HepG2 (cell line): ENCODE measurements around the gene CLEC19A. TPM values are rescaled to one million over a fixed set of nuclear protein-coding genes. Genes with fewer than 3 reads are reported as not detected.

Experiments
- ATAC-seq: fragments of 200-7000 bp; cut with Tn5 transposase; 3 replicates; pipeline ENCODE4 v1.9.1; 2020; ENCODE audit warnings: mild to moderate bottlenecking, moderate library complexity
- BruUV-seq: library from RNA; stranded (reverse); fragments of 400-500 nt; replicated peaks from 2 replicates; lab custom pipeline; 2021; lab: Mats Ljungman, UMichigan
- CTCF ChIA-PET: fragments of 300-600 bp; formaldehyde crosslinking; extraction: SDS; loops from one replicate; lab custom pipeline; 2021; ENCODE audit warnings: low total read pairs, inconsistent platforms, low intra/inter-chr PET ratio; lab: Yijun Ruan, JAX
- POLR2A ChIA-PET: fragments of 350-600 bp; sonication (Branson Sonifier 250); formaldehyde crosslinking; loops from one replicate; lab custom pipeline; 2020; ENCODE audit warnings: antibody characterized with exemption, inconsistent platforms; lab: Yijun Ruan, JAX
- DNase-seq: peaks from one replicate; pipeline ENCODE4 v3.0.0-alpha.2; 2015; ENCODE audit warnings: low spot score
- FAIRE-seq: peaks from 3 replicates; lab custom pipeline; 2011; peaks lifted over from hg19 to GRCh38; lab: Jason Lieb, UNC
- H2AFZ ChIP-seq: one replicate; pipeline ENCODE4 v1.6.1; 2011; ENCODE audit warnings: low read length, inconsistent platforms
- H3K27ac ChIP-seq: fragments of 300-600 bp; 3 replicates; pipeline ENCODE4 v1.8.0; 2011; ENCODE audit warnings: mixed run types, mild to moderate bottlenecking, mixed read lengths, low read length, inconsistent platforms; ENCODE audit not compliant: insufficient read depth; ENCODE audit errors: extremely low read length
- H3K27me3 ChIP-seq, 2 experiments: fragments of 200-600 bp in 1 of 2; 2 replicates in 1 of 2; 3 replicates in 1 of 2; pipeline versions ENCODE4 v1.6.0 to v1.8.0; 2011; ENCODE audit warnings: low read length in 2 of 2, mild to moderate bottlenecking in 2 of 2, moderate library complexity in 2 of 2, inconsistent platforms in 1 of 2; ENCODE audit not compliant: insufficient read depth in 2 of 2, control insufficient read depth in 1 of 2
- H3K36me3 ChIP-seq, 2 experiments: fragments of 200-600 bp in 1 of 2; replicated peaks in 1 of 2; 2 replicates in 1 of 2; 3 replicates in 1 of 2; pipeline versions ENCODE4 v1.5.1 to v1.8.0; 2011; ENCODE audit warnings: low read length in 2 of 2, inconsistent platforms in 1 of 2; ENCODE audit not compliant: insufficient read depth in 2 of 2, control insufficient read depth in 1 of 2
- H3K4me1 ChIP-seq: 2 replicates; pipeline ENCODE4 v1.5.1; 2012; ENCODE audit warnings: low read length, inconsistent platforms; ENCODE audit not compliant: insufficient read depth
- H3K4me2 ChIP-seq: 2 replicates; pipeline ENCODE4 v1.6.0; 2011; ENCODE audit warnings: low read depth, low read length, inconsistent platforms
- H3K4me3 ChIP-seq, 3 experiments: fragments of 200-600 bp in 1 of 3; sonication (generic), shearing (Covaris generic) in 1 of 3; replicated peaks in 1 of 3; 2 replicates each; pipeline ENCODE4 v1.5.1; 2011 to 2016; ENCODE audit warnings: low read length in 3 of 3, inconsistent platforms in 2 of 3, low read depth in 2 of 3, mild to moderate bottlenecking in 2 of 3, control low read depth in 1 of 3, mixed read lengths in 1 of 3; ENCODE audit not compliant: insufficient read depth in 1 of 3
- H3K79me2 ChIP-seq: one replicate; pipeline ENCODE4 v1.6.1; 2011; ENCODE audit warnings: low read length, inconsistent platforms; ENCODE audit not compliant: insufficient read depth
- H3K9ac ChIP-seq: 2 replicates; pipeline ENCODE4 v1.6.0; 2011; ENCODE audit warnings: mild to moderate bottlenecking, low read depth, low read length, inconsistent platforms; ENCODE audit not compliant: insufficient read depth
- H3K9me3 ChIP-seq: 2 replicates; pipeline ENCODE4 v1.5.1; 2012; ENCODE audit warnings: mild to moderate bottlenecking, low read length
- H4K20me1 ChIP-seq: 2 replicates; pipeline ENCODE4 v1.6.0; 2011; ENCODE audit warnings: inconsistent platforms, mild to moderate bottlenecking, low read length, moderate library complexity; ENCODE audit not compliant: insufficient read depth
- HIC2 ChIP-seq: sonication (generic); formaldehyde crosslinking; IDR thresholded peaks from 2 replicates; pipeline ENCODE4 v1.9.0; 2022; ENCODE audit warnings: low read depth, missing genetic modification reagents
- HOXA9 ChIP-seq: sonication (generic); formaldehyde crosslinking; IDR thresholded peaks from 2 replicates; pipeline ENCODE4 v1.8.1; 2022; ENCODE audit warnings: missing genetic modification reagents, mild to moderate bottlenecking, moderate library complexity, borderline replicate concordance
- MEF2D ChIP-seq: sonication (generic); formaldehyde crosslinking; IDR thresholded peaks from 2 replicates; pipeline ENCODE4 v1.5.1; 2020; ENCODE audit warnings: mild to moderate bottlenecking, missing genetic modification reagents
- PHF8 ChIP-seq: sonication (generic); formaldehyde crosslinking; IDR thresholded peaks from 2 replicates; pipeline ENCODE4 v1.5.0; 2020; ENCODE audit warnings: missing genetic modification reagents
- PREB ChIP-seq: sonication (generic); formaldehyde crosslinking; IDR thresholded peaks from 2 replicates; pipeline ENCODE4 v1.4.0; 2020; ENCODE audit warnings: missing genetic modification reagents
- SIX1 ChIP-seq: sonication (generic); formaldehyde crosslinking; IDR thresholded peaks from 2 replicates; pipeline ENCODE4 v1.4.0; 2020; ENCODE audit warnings: missing genetic modification reagents, borderline replicate concordance
- SP2 ChIP-seq: sonication (generic); formaldehyde crosslinking; IDR thresholded peaks from 2 replicates; pipeline ENCODE4 v1.5.1; 2020; ENCODE audit warnings: mild to moderate bottlenecking, missing genetic modification reagents
- ZBTB3 ChIP-seq: sonication (generic); formaldehyde crosslinking; IDR thresholded peaks from 2 replicates; pipeline ENCODE4 v1.4.0; 2020; ENCODE audit warnings: low read depth, mild to moderate bottlenecking, moderate library complexity, missing genetic modification reagents, borderline replicate concordance
- ZFP91 ChIP-seq: sonication (generic); formaldehyde crosslinking; IDR thresholded peaks from 2 replicates; pipeline ENCODE4 v1.9.0; 2022; ENCODE audit warnings: missing genetic modification reagents, mild to moderate bottlenecking, borderline replicate concordance
- ZNF136 ChIP-seq: sonication (generic); formaldehyde crosslinking; IDR thresholded peaks from 2 replicates; pipeline ENCODE4 v1.8.1; 2022; ENCODE audit warnings: low read depth, mild to moderate bottlenecking, moderate library complexity, missing genetic modification reagents
- ZNF18 ChIP-seq: sonication (generic); formaldehyde crosslinking; IDR thresholded peaks from 2 replicates; pipeline ENCODE4 v1.8.0; 2022; ENCODE audit warnings: mild to moderate bottlenecking, missing genetic modification reagents; ENCODE audit not compliant: insufficient replicate concordance
- ZNF3 ChIP-seq: IDR thresholded peaks from 2 replicates; pipeline ENCODE4 v1.7.0; 2017; ENCODE audit warnings: inconsistent platforms
- ZNF513 ChIP-seq: sonication (generic); formaldehyde crosslinking; conservative IDR thresholded peaks from 2 replicates; pipeline ENCODE4 v1.5.0; 2020; ENCODE audit warnings: missing genetic modification reagents
- ZNF577 ChIP-seq: sonication (generic); formaldehyde crosslinking; IDR thresholded peaks from 2 replicates; pipeline ENCODE4 v1.4.0; 2020; ENCODE audit warnings: mild to moderate bottlenecking, low read depth, missing genetic modification reagents, borderline replicate concordance
- ZNF773 ChIP-seq: sonication (generic); formaldehyde crosslinking; IDR thresholded peaks from 2 replicates; pipeline ENCODE4 v1.4.0; 2020; ENCODE audit warnings: missing genetic modification reagents, borderline replicate concordance
- WGBS: methylation state at CpG from one replicate; pipeline ENCODE4 v1.1.6; 2017; ENCODE audit warnings: low lambda C conversion rate; 5-methylcytosine and 5-hydroxymethylcytosine counted together
- in situ Hi-C: cut with HindIII; loops from 2 replicates; pipeline ENCODE4 v1.10.0; 2017; ENCODE audit warnings: low pct_unique_long_range_greater_than_20kb; ENCODE audit not compliant: extremely low pct_ligation_motif_present
- intact Hi-C: fragments of 100-400 bp; cut with micrococcal nuclease; formaldehyde crosslinking; loops from one replicate; pipeline ENCODE4 v1.10.0; 2022; ENCODE audit not compliant: unreplicated experiment
- polyA plus RNA-seq, 8 experiments: library from polyadenylated mRNA; depleted of rRNA in 3 of 8; stranded (reverse) in 7 of 8; unstranded in 1 of 8; fragments of >200 nt; fragmentation: Illumina TruSeq in 4 of 8; extraction: Trizol in 4 of 8; gene quantifications; 2 replicates each; pipeline versions ENCODE4 v1.2.1 to v1.2.3, GENCODE V29; 2011 to 2016; ENCODE audit warnings: low read depth in 4 of 8, missing spikeins in 1 of 8, mixed read lengths in 1 of 8; ENCODE audit not compliant: insufficient read depth in 1 of 8
- total RNA-seq, 5 experiments: library from RNA; depleted of rRNA; stranded (reverse); fragments of >200 nt; fragmentation: Illumina TruSeq; extraction: Trizol; gene quantifications; 2 replicates each; pipeline ENCODE4 v1.2.3, GENCODE V29; 2016; ENCODE audit warnings: low read depth in 1 of 5

Gene CLEC19A
- total and polyA plus RNA-seq, 2 of the 13 experiments (the other 11 are each of a cell fraction or from before 2014, with no cell fraction given): not detected

GRCh38 chr16:19344224-19344801, 58.8 kb downstream of the CLEC19A start:
- in situ Hi-C loops (no loop called here), intact Hi-C loops (no loop called here)
- no peaks in the 10 kb centered on the region for H3K36me3 ChIP-seq
- no peak overlapping the region for H3K4me3 ChIP-seq
- no TSS peak for BruUV-seq
- ATAC-seq (no peak), DNase-seq (no peak), FAIRE-seq (no peak)
- no peaks in the 10 kb centered on the region for H3K9me3 ChIP-seq
- H2AFZ ChIP-seq: no peak overlapping the region
- H3K27ac ChIP-seq: no peak overlapping the region
- no peak overlapping the region for H3K4me2 ChIP-seq
- CTCF ChIA-PET: no interaction called here
- no peaks in the 10 kb centered on the region for H3K4me1 ChIP-seq
- H3K27me3 ChIP-seq: peaks cover 7 to 16% of the 10 kb centered on the region in 2 experiments; a peak in 3 of 5 replicates
- POLR2A ChIA-PET: no interaction called here
- H3K79me2 ChIP-seq: no peaks in the 10 kb centered on the region
- 26% methylated on average over 9 of the region's 9 CpGs for WGBS
- H3K9ac ChIP-seq: no peak overlapping the region
- H4K20me1 ChIP-seq: no peaks in the 10 kb centered on the region
- TF ChIP-seq ZNF3 (CRISPR knock-in tag) (no peak), PHF8 (no peak), SP2 (CRISPR knock-in tag) (no peak), PREB (CRISPR knock-in tag) (no peak), ZNF18 (CRISPR knock-in tag) (no peak), ZFP91 (CRISPR knock-in tag) (no peak), ZNF577 (CRISPR knock-in tag) (no peak), HOXA9 (CRISPR knock-in tag) (no peak), ZBTB3 (CRISPR knock-in tag) (no peak), SIX1 (CRISPR knock-in tag) (no peak), ZNF513 (no peak), MEF2D (CRISPR knock-in tag) (no peak), HIC2 (CRISPR knock-in tag) (no peak), ZNF773 (no peak), ZNF136 (CRISPR knock-in tag) (no peak)
